ENCODE data around the gene TRIM72.
A peak's percentile ranks its signal among the peaks of the same experiment; 100 is the strongest.
"Not testable (repeated sequence)": the region's sequence is repeated elsewhere in the genome, so short reads cannot be mapped to it uniquely, and the experiment has no call there.

TRIM72 gene

GRCh38 chr16:31267332-31268032 lies 53.6 kb downstream of the TRIM72 start:
- Histone ChIP-seq H3K4me3 (ENCODE audit: low read depth, low read length) (no peak overlapping the region), H3K9me3 (ENCODE audit: control insufficient read depth, insufficient read depth, low read length) (no peaks in the 10 kb centered on the region), H3K27me3 (ENCODE audit: control insufficient read depth, insufficient read depth, low read length) (no peaks in the 10 kb centered on the region), H3K9ac (ENCODE audit: low read depth, low read length) (no peak overlapping the region), H3K36me3 (ENCODE audit: control insufficient read depth, insufficient read depth, low read length) (no peaks in the 10 kb centered on the region), H3K4me1 (ENCODE audit: control insufficient read depth, insufficient read depth, low read length) (peaks cover 5% of the 10 kb centered on the region), H3K27ac (ENCODE audit: low read depth, low read length) (peak overlapping the region; percentile 47)

GRCh38 chr16:31268033-31268365 lies 54.1 kb downstream of the TRIM72 start:
- no peaks in the 10 kb centered on the region for H3K9me3 ChIP-seq (ENCODE audit: control insufficient read depth, insufficient read depth, low read length)
- no peaks in the 10 kb centered on the region for H3K36me3 ChIP-seq (ENCODE audit: control insufficient read depth, insufficient read depth, low read length)
- H3K27ac ChIP-seq (ENCODE audit: low read depth, low read length), result peak overlapping the region; percentile 47
- H3K9ac ChIP-seq (ENCODE audit: low read depth, low read length), result no peak overlapping the region
- H3K4me1 ChIP-seq (ENCODE audit: control insufficient read depth, insufficient read depth, low read length), result peaks cover 5% of the 10 kb centered on the region
- no peaks in the 10 kb centered on the region for H3K27me3 ChIP-seq (ENCODE audit: control insufficient read depth, insufficient read depth, low read length)
- no peak overlapping the region for H3K4me3 ChIP-seq (ENCODE audit: low read depth, low read length)

- Histone ChIP-seq H3K4me1 (ENCODE audit: control insufficient read depth, insufficient read depth, low read length) (peaks cover 5% of the 10 kb centered on the region), H3K36me3 (ENCODE audit: control insufficient read depth, insufficient read depth, low read length) (no peaks in the 10 kb centered on the region), H3K27me3 (ENCODE audit: control insufficient read depth, insufficient read depth, low read length) (no peaks in the 10 kb centered on the region), H3K4me3 (ENCODE audit: low read depth, low read length) (no peak overlapping the region), H3K27ac (ENCODE audit: low read depth, low read length) (no peak overlapping the region), H3K9me3 (ENCODE audit: control insufficient read depth, insufficient read depth, low read length) (no peaks in the 10 kb centered on the region), H3K9ac (ENCODE audit: low read depth, low read length) (no peak overlapping the region)
These were observed 55.0 kb downstream of the TRIM72 start for GRCh38 chr16:31268891-31269290.

GRCh38 chr16:31269541-31269940 lies 55.6 kb downstream of the TRIM72 start:
- H3K9me3 ChIP-seq (ENCODE audit: control insufficient read depth, insufficient read depth, low read length), result no peaks in the 10 kb centered on the region
- H3K4me3 ChIP-seq (ENCODE audit: low read depth, low read length), result no peak overlapping the region
- no peaks in the 10 kb centered on the region for H3K27me3 ChIP-seq (ENCODE audit: control insufficient read depth, insufficient read depth, low read length)
- H3K4me1 ChIP-seq (ENCODE audit: control insufficient read depth, insufficient read depth, low read length), result peaks cover 5% of the 10 kb centered on the region
- no peaks in the 10 kb centered on the region for H3K36me3 ChIP-seq (ENCODE audit: control insufficient read depth, insufficient read depth, low read length)
- H3K27ac ChIP-seq (ENCODE audit: low read depth, low read length), result no peak overlapping the region
- no peak overlapping the region for H3K9ac ChIP-seq (ENCODE audit: low read depth, low read length)

- H3K4me1 ChIP-seq (ENCODE audit: control insufficient read depth, insufficient read depth, low read length); H3K36me3 ChIP-seq (ENCODE audit: control insufficient read depth, insufficient read depth, low read length); H3K4me3 ChIP-seq (ENCODE audit: low read depth, low read length); H3K9ac ChIP-seq (ENCODE audit: low read depth, low read length); H3K27ac ChIP-seq (ENCODE audit: low read depth, low read length); H3K9me3 ChIP-seq (ENCODE audit: control insufficient read depth, insufficient read depth, low read length); H3K27me3 ChIP-seq (ENCODE audit: control insufficient read depth, insufficient read depth, low read length): not testable (repeated sequence)
These were observed 56.1 kb downstream of the TRIM72 start for GRCh38 chr16:31269973-31270372.

- no peaks in the 10 kb centered on the region for H3K36me3 ChIP-seq (ENCODE audit: control insufficient read depth, insufficient read depth, low read length)
- H3K27me3 ChIP-seq (ENCODE audit: control insufficient read depth, insufficient read depth, low read length), result no peaks in the 10 kb centered on the region
- H3K4me1 ChIP-seq (ENCODE audit: control insufficient read depth, insufficient read depth, low read length), result peaks cover 5% of the 10 kb centered on the region
- no peak overlapping the region for H3K9ac ChIP-seq (ENCODE audit: low read depth, low read length)
- H3K9me3 ChIP-seq (ENCODE audit: control insufficient read depth, insufficient read depth, low read length), result no peaks in the 10 kb centered on the region
- no peak overlapping the region for H3K27ac ChIP-seq (ENCODE audit: low read depth, low read length)
- no peak overlapping the region for H3K4me3 ChIP-seq (ENCODE audit: low read depth, low read length)
These were observed 56.9 kb downstream of the TRIM72 start for GRCh38 chr16:31270795-31271194.

- no peaks in the 10 kb centered on the region for H3K27me3 ChIP-seq (ENCODE audit: control insufficient read depth, insufficient read depth, low read length)
- no peaks in the 10 kb centered on the region for H3K9me3 ChIP-seq (ENCODE audit: control insufficient read depth, insufficient read depth, low read length)
- no peak overlapping the region for H3K9ac ChIP-seq (ENCODE audit: low read depth, low read length)
- H3K27ac ChIP-seq (ENCODE audit: low read depth, low read length), result no peak overlapping the region
- H3K36me3 ChIP-seq (ENCODE audit: control insufficient read depth, insufficient read depth, low read length), result no peaks in the 10 kb centered on the region
- H3K4me1 ChIP-seq (ENCODE audit: control insufficient read depth, insufficient read depth, low read length), result peaks cover 5% of the 10 kb centered on the region
- H3K4me3 ChIP-seq (ENCODE audit: low read depth, low read length), result no peak overlapping the region
These were observed 57.8 kb downstream of the TRIM72 start for GRCh38 chr16:31271621-31272190.

- no peak overlapping the region for H3K9ac ChIP-seq (ENCODE audit: low read depth, low read length)
- H3K9me3 ChIP-seq (ENCODE audit: control insufficient read depth, insufficient read depth, low read length), result no peaks in the 10 kb centered on the region
- H3K27me3 ChIP-seq (ENCODE audit: control insufficient read depth, insufficient read depth, low read length), result no peaks in the 10 kb centered on the region
- H3K4me1 ChIP-seq (ENCODE audit: control insufficient read depth, insufficient read depth, low read length), result no peaks in the 10 kb centered on the region
- H3K36me3 ChIP-seq (ENCODE audit: control insufficient read depth, insufficient read depth, low read length), result no peaks in the 10 kb centered on the region
- no peak overlapping the region for H3K4me3 ChIP-seq (ENCODE audit: low read depth, low read length)
- H3K27ac ChIP-seq (ENCODE audit: low read depth, low read length), result no peak overlapping the region
These were observed 59.3 kb downstream of the TRIM72 start for GRCh38 chr16:31273187-31273586.

- Histone ChIP-seq H3K27me3 (ENCODE audit: control insufficient read depth, insufficient read depth, low read length) (no peaks in the 10 kb centered on the region), H3K27ac (ENCODE audit: low read depth, low read length) (no peak overlapping the region), H3K9ac (ENCODE audit: low read depth, low read length) (no peak overlapping the region), H3K4me3 (ENCODE audit: low read depth, low read length) (no peak overlapping the region), H3K36me3 (ENCODE audit: control insufficient read depth, insufficient read depth, low read length) (no peaks in the 10 kb centered on the region), H3K9me3 (ENCODE audit: control insufficient read depth, insufficient read depth, low read length) (no peaks in the 10 kb centered on the region), H3K4me1 (ENCODE audit: control insufficient read depth, insufficient read depth, low read length) (no peaks in the 10 kb centered on the region)
These were observed 59.8 kb downstream of the TRIM72 start for GRCh38 chr16:31273676-31274075.

- Histone ChIP-seq H3K27ac (ENCODE audit: low read depth, low read length) (no peak overlapping the region), H3K9ac (ENCODE audit: low read depth, low read length) (no peak overlapping the region), H3K4me3 (ENCODE audit: low read depth, low read length) (no peak overlapping the region), H3K36me3 (ENCODE audit: control insufficient read depth, insufficient read depth, low read length) (no peaks in the 10 kb centered on the region), H3K4me1 (ENCODE audit: control insufficient read depth, insufficient read depth, low read length) (no peaks in the 10 kb centered on the region), H3K27me3 (ENCODE audit: control insufficient read depth, insufficient read depth, low read length) (no peaks in the 10 kb centered on the region), H3K9me3 (ENCODE audit: control insufficient read depth, insufficient read depth, low read length) (no peaks in the 10 kb centered on the region)
These were observed 61.2 kb downstream of the TRIM72 start for GRCh38 chr16:31274831-31275816.

GRCh38 chr16:31276600-31276999 lies 62.7 kb downstream of the TRIM72 start:
- Histone ChIP-seq H3K27ac (ENCODE audit: low read depth, low read length) (no peak overlapping the region), H3K4me3 (ENCODE audit: low read depth, low read length) (no peak overlapping the region), H3K27me3 (ENCODE audit: control insufficient read depth, insufficient read depth, low read length) (no peaks in the 10 kb centered on the region), H3K9me3 (ENCODE audit: control insufficient read depth, insufficient read depth, low read length) (no peaks in the 10 kb centered on the region), H3K4me1 (ENCODE audit: control insufficient read depth, insufficient read depth, low read length) (no peaks in the 10 kb centered on the region), H3K36me3 (ENCODE audit: control insufficient read depth, insufficient read depth, low read length) (no peaks in the 10 kb centered on the region), H3K9ac (ENCODE audit: low read depth, low read length) (no peak overlapping the region)
